ENCODE measurements around the gene ARHGEF5.

GRCh38 chr7:144408121-144408520, 52.9 kb downstream of the ARHGEF5 start:
- no peak for TF ChIP-seq CTCF (IDR thresholded peaks at IDR 0.05)
- TF ChIP-seq POLR2A (IDR thresholded peaks at IDR 0.05): no peak

Data from suprapubic skin (tissue), 3 donors.